ENCODE measurements around the gene BCL2A1. TPM values are rescaled to one million over a fixed set of nuclear protein-coding genes. Genes with fewer than 3 reads are reported as not detected.

Gene BCL2A1
- total RNA-seq, 4 donors from 2014 or later = 16.2 TPM; not detected in 3

DNA sequence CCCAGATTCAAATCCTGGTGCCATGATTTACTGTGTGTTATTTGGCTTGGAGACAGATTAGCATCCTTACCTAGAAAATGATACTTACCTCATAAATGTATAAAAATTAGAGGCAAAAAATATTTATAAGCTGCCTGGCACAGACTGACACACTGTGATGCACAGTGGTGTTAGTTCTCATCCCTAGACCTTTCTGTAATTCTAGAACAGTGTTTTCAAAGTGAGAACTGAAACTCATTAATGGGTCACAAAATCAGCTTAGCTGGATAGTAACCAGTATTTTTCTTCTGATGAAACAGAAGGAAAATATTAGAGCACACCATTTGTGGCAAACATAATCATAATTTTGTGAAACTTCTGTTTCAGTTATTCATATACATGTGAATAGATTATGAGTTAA lies 56.3 kb downstream of the BCL2A1 start:
- Histone ChIP-seq H3K36me3 (peaks cover 0 to 10% (median 6%) of the 10 kb centered on the region in 4 donors), H3K4me1 (no peaks in the 10 kb centered on the region), H3K27ac (replicated peaks in 1 of 4) (no peak overlapping the region), H3K27me3 (no peaks in the 10 kb centered on the region), H3K9me3 (peaks cover 0 to 53% (median 50%) of the 10 kb centered on the region in 4 donors), H3K4me3 (no peak overlapping the region)
- TF ChIP-seq, protein P1, sequence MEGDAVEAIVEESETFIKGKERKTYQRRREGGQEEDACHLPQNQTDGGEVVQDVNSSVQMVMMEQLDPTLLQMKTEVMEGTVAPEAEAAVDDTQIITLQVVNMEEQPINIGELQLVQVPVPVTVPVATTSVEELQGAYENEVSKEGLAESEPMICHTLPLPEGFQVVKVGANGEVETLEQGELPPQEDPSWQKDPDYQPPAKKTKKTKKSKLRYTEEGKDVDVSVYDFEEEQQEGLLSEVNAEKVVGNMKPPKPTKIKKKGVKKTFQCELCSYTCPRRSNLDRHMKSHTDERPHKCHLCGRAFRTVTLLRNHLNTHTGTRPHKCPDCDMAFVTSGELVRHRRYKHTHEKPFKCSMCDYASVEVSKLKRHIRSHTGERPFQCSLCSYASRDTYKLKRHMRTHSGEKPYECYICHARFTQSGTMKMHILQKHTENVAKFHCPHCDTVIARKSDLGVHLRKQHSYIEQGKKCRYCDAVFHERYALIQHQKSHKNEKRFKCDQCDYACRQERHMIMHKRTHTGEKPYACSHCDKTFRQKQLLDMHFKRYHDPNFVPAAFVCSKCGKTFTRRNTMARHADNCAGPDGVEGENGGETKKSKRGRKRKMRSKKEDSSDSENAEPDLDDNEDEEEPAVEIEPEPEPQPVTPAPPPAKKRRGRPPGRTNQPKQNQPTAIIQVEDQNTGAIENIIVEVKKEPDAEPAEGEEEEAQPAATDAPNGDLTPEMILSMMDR (IDR thresholded peaks at IDR 0.05) = no peak
- no peak for TF ChIP-seq EP300 (IDR thresholded peaks at IDR 0.05)
- TF ChIP-seq POLR2AphosphoS5 (IDR thresholded peaks at IDR 0.05) = no peak
- intact Hi-C loops (cut with DNase I) = no loop called here
- DNase-seq (ENCODE audit: extremely low spot score) = no peak

Other genes starting within 250 kb of the BCL2A1 start
- gene MTHFS, start 74.2 kb downstream of the BCL2A1 start, total RNA-seq = 10 to 100 TPM in 2 of 4 donors, 1 to 10 TPM in 2; 8.8 to 21.2 (median 13.1) TPM
- gene ZFAND6, start 88.5 kb upstream of the BCL2A1 start, total RNA-seq = 100 to 1,000 TPM in 3 of 4 donors, 10 to 100 TPM in 1; 80.2 to 134 (median 107) TPM
- gene FAH, start 181.8 kb upstream of the BCL2A1 start, total RNA-seq = 10 to 100 TPM; 11.1 to 15.0 (median 14.0) TPM